Brain microvascular endothelial cell (primary cell): ENCODE results near the gene HOXB3.

ENCODE experiments used
- DNase-seq: peaks from one replicate; pipeline ENCODE4 v3.0.0-alpha.2; 2020
- H3K27ac ChIP-seq: fragments of 250-450 bp; sonication (Bioruptor Pico); 2 replicates; pipeline ENCODE4 v1.5.1; 2020; ENCODE audit warnings: mild to moderate bottlenecking, moderate library complexity
- H3K27me3 ChIP-seq: fragments of 250-450 bp; sonication (Bioruptor Pico); replicated peaks from 2 replicates; pipeline ENCODE4 v1.5.1; 2020; ENCODE audit warnings: mild to moderate bottlenecking
- H3K36me3 ChIP-seq: fragments of 250-450 bp; sonication (Bioruptor Pico); replicated peaks from 2 replicates; pipeline ENCODE4 v1.5.1; 2020; ENCODE audit warnings: mild to moderate bottlenecking
- H3K4me3 ChIP-seq: 2 replicates; pipeline ENCODE4 v1.5.1; 2011; ENCODE audit warnings: low read depth, mild to moderate bottlenecking, control low read depth, low read length, moderate library complexity
- in situ Hi-C: cut with HindIII; loops from 2 replicates; pipeline ENCODE4 v1.10.0; 2017; ENCODE audit warnings: low sequenced_read_pairs, low pct_ligation_motif_present
- TF ChIP-seq, protein P1 (sequence below): IDR thresholded peaks from 2 replicates; pipeline ENCODE4 v1.5.1; 2011; ENCODE audit warnings: low read depth, mild to moderate bottlenecking, moderate library complexity, low read length, control low read depth, inconsistent platforms; ENCODE audit errors: missing control alignments

HOXB3 gene

DNA sequence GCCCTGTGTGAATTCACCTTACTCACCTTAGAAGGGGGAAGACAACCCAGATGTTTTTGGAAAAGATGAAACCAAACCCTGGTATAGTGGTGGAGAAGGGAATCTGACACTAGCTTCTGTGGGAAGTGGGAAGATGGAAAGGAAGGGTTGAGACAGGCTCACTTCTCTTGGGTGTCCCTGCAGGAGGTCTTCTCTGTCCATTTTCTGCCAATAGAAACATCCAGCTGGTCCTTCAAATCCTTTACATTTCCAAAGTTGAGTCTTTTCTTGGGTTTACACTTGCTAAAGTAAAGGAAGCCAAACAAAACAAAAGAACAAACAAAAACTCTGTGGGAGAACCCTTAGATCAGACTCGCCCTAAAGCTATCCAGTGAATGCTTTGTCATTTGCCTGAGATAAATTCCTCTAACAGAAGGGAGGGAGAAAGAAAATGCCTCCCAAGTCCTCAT is 69.4 kb downstream of the HOXB3 start:
- peaks cover 41% of the 10 kb centered on the region for H3K27me3 ChIP-seq
- H3K27ac ChIP-seq: no peak overlapping the region
- TF ChIP-seq, protein P1, sequence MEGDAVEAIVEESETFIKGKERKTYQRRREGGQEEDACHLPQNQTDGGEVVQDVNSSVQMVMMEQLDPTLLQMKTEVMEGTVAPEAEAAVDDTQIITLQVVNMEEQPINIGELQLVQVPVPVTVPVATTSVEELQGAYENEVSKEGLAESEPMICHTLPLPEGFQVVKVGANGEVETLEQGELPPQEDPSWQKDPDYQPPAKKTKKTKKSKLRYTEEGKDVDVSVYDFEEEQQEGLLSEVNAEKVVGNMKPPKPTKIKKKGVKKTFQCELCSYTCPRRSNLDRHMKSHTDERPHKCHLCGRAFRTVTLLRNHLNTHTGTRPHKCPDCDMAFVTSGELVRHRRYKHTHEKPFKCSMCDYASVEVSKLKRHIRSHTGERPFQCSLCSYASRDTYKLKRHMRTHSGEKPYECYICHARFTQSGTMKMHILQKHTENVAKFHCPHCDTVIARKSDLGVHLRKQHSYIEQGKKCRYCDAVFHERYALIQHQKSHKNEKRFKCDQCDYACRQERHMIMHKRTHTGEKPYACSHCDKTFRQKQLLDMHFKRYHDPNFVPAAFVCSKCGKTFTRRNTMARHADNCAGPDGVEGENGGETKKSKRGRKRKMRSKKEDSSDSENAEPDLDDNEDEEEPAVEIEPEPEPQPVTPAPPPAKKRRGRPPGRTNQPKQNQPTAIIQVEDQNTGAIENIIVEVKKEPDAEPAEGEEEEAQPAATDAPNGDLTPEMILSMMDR: no peak
- H3K36me3 ChIP-seq: no peaks in the 10 kb centered on the region
- in situ Hi-C loops: no loop called here
- no peak for DNase-seq
- H3K4me3 ChIP-seq: no peak overlapping the region

DNA sequence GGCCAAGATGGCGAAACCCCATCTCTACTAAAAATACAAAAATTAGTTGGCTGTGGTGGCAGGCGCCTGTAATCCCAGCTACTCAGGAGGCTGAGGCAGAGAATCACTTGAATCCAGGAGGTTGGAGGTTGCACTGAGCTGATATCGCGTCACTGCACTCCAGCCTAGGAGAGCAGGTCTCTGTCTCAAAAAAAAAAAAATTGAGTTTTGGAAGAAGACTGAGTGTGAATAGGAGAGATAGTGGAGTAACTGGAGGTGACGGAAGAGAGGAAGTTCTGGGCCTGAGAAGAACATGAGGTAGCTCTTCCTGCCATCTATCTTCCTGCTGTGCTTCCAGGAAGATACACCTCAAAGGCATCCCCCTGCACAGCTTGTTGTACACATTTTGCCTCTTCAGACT is 70.6 kb downstream of the HOXB3 start:
- Histone ChIP-seq H3K36me3 (no peaks in the 10 kb centered on the region), H3K27ac (no peak overlapping the region), H3K4me3 (no peak overlapping the region), H3K27me3 (peaks cover 39% of the 10 kb centered on the region)
- in situ Hi-C loops: no loop called here
- no peak for DNase-seq
- TF ChIP-seq, protein P1: no peak

GRCh38 chr17:48517478-48517877 is 72.6 kb downstream of the HOXB3 start:
- H3K27ac ChIP-seq: no peak overlapping the region
- H3K36me3 ChIP-seq: no peaks in the 10 kb centered on the region
- in situ Hi-C loops: no loop called here
- peaks cover 30% of the 10 kb centered on the region for H3K27me3 ChIP-seq
- H3K4me3 ChIP-seq: no peak overlapping the region
- no peak for DNase-seq
- TF ChIP-seq, protein P1: no peak

- Histone ChIP-seq H3K36me3 (no peaks in the 10 kb centered on the region), H3K4me3 (no peak overlapping the region), H3K27ac (no peak overlapping the region), H3K27me3 (peaks cover 24% of the 10 kb centered on the region)
- in situ Hi-C loops: no loop called here
- DNase-seq: no peak
- TF ChIP-seq, protein P1: no peak
Measured at GRCh38 chr17:48515925-48516900, 73.8 kb downstream of the HOXB3 start.

DNA sequence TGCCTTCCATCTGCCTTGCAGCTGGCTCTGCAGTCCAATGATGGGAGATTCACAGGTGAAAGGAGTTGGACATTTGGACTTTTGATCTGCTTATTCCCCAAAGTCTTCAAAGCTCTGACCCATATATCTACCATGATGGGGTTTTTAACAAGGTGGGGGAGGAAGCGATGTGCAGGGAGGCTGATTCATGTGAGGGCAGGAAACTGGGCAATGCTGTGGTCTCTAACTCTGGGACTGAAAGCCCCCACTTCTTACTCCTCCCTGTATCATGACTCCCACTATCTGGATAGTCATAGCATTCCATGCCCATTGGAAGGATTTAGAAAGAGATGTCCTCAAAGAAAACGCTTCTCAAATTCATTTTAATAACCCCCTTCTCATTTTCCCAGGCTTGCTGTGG is 75.6 kb downstream of the HOXB3 start:
- H3K27me3 ChIP-seq: peaks cover 16% of the 10 kb centered on the region
- no peak overlapping the region for H3K27ac ChIP-seq

More for the DNA sequence above, 75.6 kb downstream of the HOXB3 start:
- H3K36me3 ChIP-seq: no peaks in the 10 kb centered on the region
- H3K4me3 ChIP-seq: no peak overlapping the region
- TF ChIP-seq, protein P1: no peak
- no peak for DNase-seq
- in situ Hi-C loops: no loop called here
